GM19467 (cell line): ENCODE data around the gene FBXO41.

Experiments
- ATAC-seq: cut with Tn5 transposase; IDR thresholded peaks from one replicate; pipeline ENCODE4 v1.9.1; 2021; ENCODE audit warnings: mild to moderate bottlenecking, moderate library complexity; ENCODE audit not compliant: unreplicated experiment

FBXO41 gene

GRCh38 chr2:73217826-73218225 is 66.5 kb downstream of the FBXO41 start:
- no peak for ATAC-seq

- ATAC-seq: no peak
Measured at GRCh38 chr2:73217160-73217559, 67.1 kb downstream of the FBXO41 start.

GRCh38 chr2:73215254-73215653 is 69.0 kb downstream of the FBXO41 start:
- ATAC-seq: no peak

- ATAC-seq: peak; percentile 85
Measured at GRCh38 chr2:73214120-73215035, 69.9 kb downstream of the FBXO41 start, which contains the start of gene SMYD5. Gene SMYD5 (plus strand): TSS chr2:73214245. CDS start chr2:73214267, 22 bp downstream.

- peak; percentile 73 for ATAC-seq
Measured at GRCh38 chr2:73212448-73213176, 71.7 kb downstream of the FBXO41 start.

- no peak for ATAC-seq
Measured at GRCh38 chr2:73212098-73212447, 72.2 kb downstream of the FBXO41 start.

GRCh38 chr2:73210696-73211095 is 73.6 kb downstream of the FBXO41 start:
- ATAC-seq: no peak

- no peak for ATAC-seq
Measured at GRCh38 chr2:73210019-73210418, 74.3 kb downstream of the FBXO41 start.

- ATAC-seq: no peak
Measured at GRCh38 chr2:73208258-73208657, 76.0 kb downstream of the FBXO41 start.

- no peak for ATAC-seq
Measured at GRCh38 chr2:73205611-73206010, 78.7 kb downstream of the FBXO41 start.
